Gastrocnemius medialis (tissue), 4 donors: ENCODE results near the gene ATG7. TPM values are rescaled to one million over a fixed set of nuclear protein-coding genes. Genes with fewer than 3 reads are reported as not detected.
"Not testable (repeated sequence)": the region's sequence is repeated elsewhere in the genome, so short reads cannot be mapped to it uniquely, and the experiment has no call there.

Experiments
- ATAC-seq, 2 donors: fragments of 150-250 bp; one replicate each; pipeline ENCODE4 v1.9.1; 2016
- DNase-seq, 2 donors: peaks; one replicate each; pipeline ENCODE4 v3.0.0-alpha.2; 2019
- H3K27ac ChIP-seq, 4 donors: fragments of 200-600 bp; sonication (generic); 1 replicate in 1 of 4; 2 replicates in 3 of 4; pipeline ENCODE4 v1.5.1; 2016 to 2018; ENCODE audit warnings: mild to moderate bottlenecking in 2 of 4, moderate library complexity in 1 of 4
- H3K27me3 ChIP-seq, 3 donors: fragments of 200-600 bp; sonication (generic) in 2 of 3; 1 replicate in 1 of 3; 2 replicates in 2 of 3; pipeline versions ENCODE4 v1.5.1 to v1.6.0; 2016 to 2019; ENCODE audit warnings: mild to moderate bottlenecking in 1 of 3, moderate library complexity in 1 of 3
- H3K36me3 ChIP-seq, 2 donors: fragments of 200-600 bp; sonication (generic) in 1 of 2; one replicate each; pipeline ENCODE4 v1.5.1; 2017 to 2018
- H3K4me1 ChIP-seq, 2 donors: fragments of 200-600 bp; sonication (generic) in 1 of 2; one replicate each; pipeline ENCODE4 v1.5.1; 2016 to 2017; ENCODE audit warnings: mild to moderate bottlenecking in 2 of 2
- H3K4me3 ChIP-seq, 4 donors: fragments of 200-600 bp; sonication (generic) in 3 of 4; 1 replicate in 1 of 4; 2 replicates in 3 of 4; pipeline ENCODE4 v1.5.1; 2016 to 2019; ENCODE audit warnings: mild to moderate bottlenecking in 2 of 4
- H3K9me3 ChIP-seq, 3 donors: fragments of 200-600 bp; sonication (generic) in 2 of 3; 1 replicate in 1 of 3; 2 replicates in 2 of 3; pipeline ENCODE4 v1.5.1; 2016 to 2019
- POLR2A ChIP-seq, 2 donors: fragments of 450-650 bp; IDR thresholded peaks; one replicate each; pipeline ENCODE4 v1.6.1; 2017; ENCODE audit warnings: antibody characterized with exemption in 2 of 2, mild to moderate bottlenecking in 2 of 2, moderate library complexity in 2 of 2
- in situ Hi-C, 4 donors: fragments of 200-750 bp; cut with MboI; loops; one replicate each; pipeline versions ENCODE4 v1.15.0 to v1.8.0; 2017; ENCODE audit warnings: low sequenced_read_pairs in 4 of 4
- intact Hi-C: fragments of 100-400 bp; cut with DNase I; formaldehyde crosslinking; loops from one replicate; pipeline ENCODE4 v1.15.1; 2023; ENCODE audit warnings: low total_unique reads
- total RNA-seq, 4 donors: library from RNA; depleted of rRNA; stranded (reverse); fragments of >200 nt; gene quantifications; one replicate each; pipeline versions ENCODE4 v1.1.0 to v1.2.3, GENCODE V29; 2016
- TF ChIP-seq, protein P1 (sequence below), 5 experiments: fragments of 450-650 bp in 3 of 5; fragments of 200-600 bp in 2 of 5; sonication (generic) in 2 of 5; IDR thresholded peaks in 4 of 5; conservative IDR thresholded peaks in 1 of 5; 1 replicate in 4 of 5; 2 replicates in 1 of 5; pipeline ENCODE4 v1.5.1; 2016 to 2019; ENCODE audit warnings: antibody characterized with exemption in 5 of 5, mild to moderate bottlenecking in 3 of 5, moderate library complexity in 3 of 5

The ATG7 gene
- total RNA-seq, 4 donors from 2014 or later, result 13.5 to 29.2 (median 15.0) TPM

DNA sequence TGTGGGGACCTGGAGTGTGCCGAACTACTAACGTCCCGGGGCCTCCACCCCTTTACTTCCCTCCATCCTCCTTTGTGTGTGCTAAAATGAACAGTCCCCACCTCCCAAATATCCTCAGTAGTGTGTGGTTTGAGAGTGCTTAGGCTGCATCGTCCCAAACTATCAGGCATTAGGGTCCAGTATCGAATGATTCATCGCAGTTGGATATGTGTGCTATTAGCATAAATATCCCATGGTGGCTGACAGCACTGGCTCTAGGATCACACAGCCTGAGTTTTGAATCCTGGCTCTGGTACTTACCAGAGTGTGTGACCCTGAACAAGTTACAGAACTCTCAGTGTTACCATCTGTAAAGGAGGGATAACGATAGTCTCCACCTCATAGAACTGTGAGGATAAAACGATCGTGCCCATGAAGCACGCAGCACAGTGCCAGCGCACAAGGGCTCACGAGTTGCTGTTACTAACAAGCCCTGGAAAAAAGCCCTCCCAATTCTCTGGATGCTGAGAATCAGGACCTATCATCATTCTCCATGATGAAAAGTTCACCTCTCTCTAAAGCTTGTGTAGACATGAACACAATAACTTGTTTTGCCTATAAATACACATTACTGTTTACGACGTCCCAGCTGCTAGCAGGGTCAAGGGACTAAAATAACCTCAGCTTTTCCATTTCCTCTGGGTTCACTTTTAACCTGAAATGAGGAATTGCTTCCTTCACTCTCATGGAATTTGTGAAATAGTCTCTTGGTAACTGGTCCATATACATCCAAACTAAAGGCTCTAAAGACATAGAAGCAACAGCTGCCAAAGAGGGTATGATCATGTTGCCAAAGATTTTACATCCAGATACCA, 320.5 kb downstream of the ATG7 start:
- no peak for TF ChIP-seq POLR2A (IDR thresholded peaks at IDR 0.05)
- TF ChIP-seq, protein P1, sequence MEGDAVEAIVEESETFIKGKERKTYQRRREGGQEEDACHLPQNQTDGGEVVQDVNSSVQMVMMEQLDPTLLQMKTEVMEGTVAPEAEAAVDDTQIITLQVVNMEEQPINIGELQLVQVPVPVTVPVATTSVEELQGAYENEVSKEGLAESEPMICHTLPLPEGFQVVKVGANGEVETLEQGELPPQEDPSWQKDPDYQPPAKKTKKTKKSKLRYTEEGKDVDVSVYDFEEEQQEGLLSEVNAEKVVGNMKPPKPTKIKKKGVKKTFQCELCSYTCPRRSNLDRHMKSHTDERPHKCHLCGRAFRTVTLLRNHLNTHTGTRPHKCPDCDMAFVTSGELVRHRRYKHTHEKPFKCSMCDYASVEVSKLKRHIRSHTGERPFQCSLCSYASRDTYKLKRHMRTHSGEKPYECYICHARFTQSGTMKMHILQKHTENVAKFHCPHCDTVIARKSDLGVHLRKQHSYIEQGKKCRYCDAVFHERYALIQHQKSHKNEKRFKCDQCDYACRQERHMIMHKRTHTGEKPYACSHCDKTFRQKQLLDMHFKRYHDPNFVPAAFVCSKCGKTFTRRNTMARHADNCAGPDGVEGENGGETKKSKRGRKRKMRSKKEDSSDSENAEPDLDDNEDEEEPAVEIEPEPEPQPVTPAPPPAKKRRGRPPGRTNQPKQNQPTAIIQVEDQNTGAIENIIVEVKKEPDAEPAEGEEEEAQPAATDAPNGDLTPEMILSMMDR (IDR thresholded peaks at IDR 0.05 in 4 of 5, conservative IDR thresholded peaks at IDR 0.05 in 1 of 5), result no peak
- H3K27me3 ChIP-seq, result no peaks in the 10 kb centered on the region
- no peaks in the 10 kb centered on the region for H3K36me3 ChIP-seq
- no peaks in the 10 kb centered on the region for H3K9me3 ChIP-seq
- ATAC-seq, result peak; percentile 24 to 45
- intact Hi-C loops (no loop called here), in situ Hi-C loops (no loop called here)
- H3K27ac ChIP-seq, result peak overlapping the region; percentile 65 to 76 (median 71)
- H3K4me3 ChIP-seq, result peak overlapping the region in 2 of 4 donors; percentile 11 to 12
- H3K4me1 ChIP-seq, result peaks cover 68 to 69% of the 10 kb centered on the region in 2 donors
- DNase-seq, result no peak

DNA sequence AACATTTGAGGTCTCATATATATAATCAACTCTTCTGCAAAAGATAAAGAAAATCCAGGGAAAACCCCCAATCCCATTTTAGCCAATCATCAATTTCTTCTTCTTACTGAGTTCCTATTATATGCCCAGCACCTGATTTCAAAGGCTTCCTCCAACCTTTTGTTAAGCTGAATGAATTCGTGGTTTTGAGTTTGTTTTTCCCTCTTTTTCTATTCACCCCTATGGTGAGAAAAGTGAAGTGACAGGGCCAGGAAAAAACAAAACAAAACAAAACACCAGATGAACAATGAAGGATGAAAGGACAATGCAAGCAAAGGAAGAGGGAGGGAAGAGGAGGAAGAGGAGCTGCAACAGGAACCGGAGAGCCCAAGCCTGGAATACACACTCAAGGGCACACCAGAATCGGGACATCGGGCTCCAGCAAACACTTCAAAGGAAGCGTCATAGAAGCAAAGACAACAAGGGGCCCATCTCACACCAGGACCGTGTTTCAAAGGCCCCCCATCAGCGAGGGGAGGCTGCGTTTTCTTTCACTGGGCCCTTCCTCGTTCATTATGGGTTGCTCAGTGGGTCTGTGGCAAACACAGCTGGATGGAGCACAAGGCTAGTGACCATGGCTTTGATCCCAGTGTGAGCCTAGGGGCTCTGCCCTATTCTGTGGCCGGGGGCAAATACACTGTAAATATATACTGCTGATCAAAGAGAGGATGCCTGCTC, 321.3 kb downstream of the ATG7 start:
- Histone ChIP-seq H3K27ac (peak overlapping the region; percentile 65 to 76 (median 71)), H3K4me3 (peak overlapping the region in 1 of 4 donors; percentile 11), H3K27me3 (no peaks in the 10 kb centered on the region), H3K9me3 (no peaks in the 10 kb centered on the region), H3K36me3 (no peaks in the 10 kb centered on the region), H3K4me1 (peaks cover 62 to 68% of the 10 kb centered on the region in 2 donors)
- intact Hi-C loops, result no loop called here
- TF ChIP-seq, protein P1 (IDR thresholded peaks at IDR 0.05 in 4 of 5, conservative IDR thresholded peaks at IDR 0.05 in 1 of 5), result no peak
- TF ChIP-seq POLR2A (IDR thresholded peaks at IDR 0.05), result no peak
- ATAC-seq (no peak), DNase-seq (no peak)
- in situ Hi-C loops, result no loop called here

DNA sequence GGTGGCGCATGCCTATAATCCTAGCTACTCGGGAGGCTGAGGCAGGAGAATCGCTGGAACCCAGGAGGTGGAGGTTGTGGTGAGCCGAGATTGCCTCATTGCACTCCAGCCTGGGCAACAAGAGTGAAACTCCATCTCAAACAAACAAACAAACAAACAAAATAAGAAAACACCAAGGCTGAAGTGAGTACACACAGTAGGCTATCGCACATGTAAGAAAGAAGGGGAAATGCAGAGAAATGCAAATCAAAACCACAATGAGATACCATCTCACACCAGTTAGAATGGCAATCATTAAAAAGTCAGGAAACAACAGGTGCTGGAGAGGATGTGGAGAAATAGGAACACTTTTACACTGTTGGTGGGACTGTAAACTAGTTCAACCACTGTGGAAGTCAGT, 322.8 kb downstream of the ATG7 start:
- intact Hi-C loops, H3K27me3 ChIP-seq, H3K9me3 ChIP-seq, ATAC-seq, in situ Hi-C loops, H3K4me3 ChIP-seq, H3K36me3 ChIP-seq, H3K27ac ChIP-seq, DNase-seq: not testable (repeated sequence)
- peaks cover 57 to 68% of the 10 kb centered on the region in 2 donors for H3K4me1 ChIP-seq

DNA sequence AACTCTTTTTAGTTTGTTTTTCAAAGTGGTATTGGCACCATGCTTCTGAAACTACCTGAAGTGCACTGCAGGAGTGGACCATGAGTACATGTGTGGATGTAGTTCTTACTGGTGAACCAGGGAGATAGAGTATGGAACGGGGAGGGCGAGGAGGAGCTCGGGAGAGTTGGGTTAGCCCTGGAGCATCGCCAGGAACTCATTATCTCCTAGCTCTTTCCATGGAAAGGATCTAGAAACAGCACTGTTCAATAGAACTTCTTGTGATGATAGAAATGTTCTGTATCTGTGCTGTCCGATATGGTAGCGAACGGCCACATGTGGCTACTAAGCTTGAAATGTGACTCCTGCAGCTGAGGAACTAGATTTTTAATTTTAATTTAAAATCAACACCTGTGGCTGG, 324.2 kb downstream of the ATG7 start:
- no peak for ATAC-seq
- Histone ChIP-seq H3K4me3 (no peak overlapping the region), H3K27me3 (no peaks in the 10 kb centered on the region), H3K4me1 (peaks cover 56 to 66% of the 10 kb centered on the region in 2 donors), H3K27ac (peak overlapping the region in 1 of 4 donors; percentile 14), H3K36me3 (no peaks in the 10 kb centered on the region), H3K9me3 (no peaks in the 10 kb centered on the region)
- intact Hi-C loops (no loop called here), in situ Hi-C loops (no loop called here)
- DNase-seq, result no peak
- no peak for TF ChIP-seq POLR2A (IDR thresholded peaks at IDR 0.05)
- TF ChIP-seq, protein P1 (IDR thresholded peaks at IDR 0.05 in 4 of 5, conservative IDR thresholded peaks at IDR 0.05 in 1 of 5), result no peak
